ENCODE measurements around the gene COPS7A. TPM values are rescaled to one million over a fixed set of nuclear protein-coding genes. Genes with fewer than 3 reads are reported as not detected.
A peak's percentile ranks its signal among the peaks of the same experiment; 100 is the strongest.

COPS7A gene
- total and polyA plus RNA-seq, 9 of the 15 experiments (the other 6 are each of a cell fraction or from before 2014, with no cell fraction given), result 12.7 to 36.0 (median 24.3) TPM

GRCh38 chr12:6773590-6774351 lies 49.9 kb downstream of the COPS7A start:
- ATAC-seq, result no peak
- Histone ChIP-seq H3K27ac (ENCODE audit: extremely low read depth, low read depth, low read length) (no peak overlapping the region), H3K9me3 (replicated peaks; ENCODE audit: control insufficient read depth, insufficient read depth, low read depth, low read length) (no peaks in the 10 kb centered on the region), H3K27me3 (ENCODE audit: control insufficient read depth in 2 of 2, insufficient read depth in 2 of 2, low read length in 2 of 2) (no peaks in the 10 kb centered on the region; a peak in 1 of 5 replicates), H2AFZ (ENCODE audit: low read depth, low read length) (no peak overlapping the region), H4K20me1 (replicated peaks; ENCODE audit: control insufficient read depth, insufficient read depth, low read length) (no peaks in the 10 kb centered on the region), H3K36me3 (ENCODE audit: control insufficient read depth, insufficient read depth, low read length) (peaks cover 27% of the 10 kb centered on the region; the same call in 2 of the 3 replicates), H3K9ac (ENCODE audit: insufficient read depth in 1 of 2, low read depth in 2 of 2, low read length in 2 of 2) (no peak overlapping the region; a peak in 1 of 4 replicates), H3K79me2 (ENCODE audit: control insufficient read depth, insufficient read depth, low read length) (peaks cover 7% of the 10 kb centered on the region), H3K9me1 (ENCODE audit: control insufficient read depth, insufficient read depth, low read length) (no peaks in the 10 kb centered on the region), H3K4me3 (no peak overlapping the region), H3K4me2 (ENCODE audit: insufficient read depth, low read length) (no peak overlapping the region), H3K4me1 (replicated peaks in 1 of 2; ENCODE audit: control insufficient read depth in 2 of 2, insufficient read depth in 2 of 2, low read length in 2 of 2) (peaks cover 7 to 43% of the 10 kb centered on the region in 2 experiments; a peak in 4 of 5 replicates)
- ChIA-PET CTCF (ENCODE audit: low intra/inter-chr PET ratio) (no interaction called here), POLR2A (interaction anchor here (0.7 to 1.6 kb wide), 3 partner anchors 9 to 60 kb away, joined by 3 to 6 read pairs (median 3); partner anchors contain the start of gene COPS7A)
- FAIRE-seq, result no peak
- TF ChIP-seq MNT (conservative IDR thresholded peaks at IDR 0.05), result no peak
- TF ChIP-seq EGR1 (conservative IDR thresholded peaks at IDR 0.05), result 0 out of 2 replicates have a peak, but pooled peaks have one; percentile 22
- intact Hi-C loops (cut with micrococcal nuclease), result no loop called here
- in situ Hi-C loops (cut with MboI), result no loop called here
- WGBS (ENCODE audit: insufficient coverage, low coverage, missing lambda C conversion rate), result 57% methylated on average over 9 of the region's 60 CpGs
- peak in 1 of 4 experiments; percentile 3 for DNase-seq (ENCODE audit: extremely low read depth in 1 of 4, low spot score in 3 of 4)
- no TSS peak for BruUV-seq (replicated peaks)

All from K562 (cell line).